H1 (cell line): ENCODE measurements around the gene ASAP2. TPM values are rescaled to one million over a fixed set of nuclear protein-coding genes. Genes with fewer than 3 reads are reported as not detected.

ENCODE experiments used
- CTCF ChIA-PET: fragments of 300-600 bp; sonication (Branson Sonifier 250); formaldehyde crosslinking; loops from one replicate; lab custom pipeline; 2021; ENCODE audit not compliant: partially characterized antibody; lab: Charles Lee
- POLR2A ChIA-PET: fragments of 300-600 bp; sonication (Branson Sonifier 250); formaldehyde crosslinking; loops from one replicate; lab custom pipeline; 2021; ENCODE audit warnings: inconsistent platforms; ENCODE audit not compliant: partially characterized antibody; lab: Charles Lee
- DNase-seq, 2 experiments: peaks; one replicate each; pipeline versions ENCODE4 v3.0.0 to v3.0.0-alpha.2; 2010 to 2022; ENCODE audit warnings: low spot score in 2 of 2, low read depth in 1 of 2, mixed read lengths in 1 of 2
- FAIRE-seq: peaks from 2 replicates; lab custom pipeline; 2011; peaks lifted over from hg19 to GRCh38; lab: Jason Lieb, UNC
- H2AFZ ChIP-seq: 2 replicates; pipeline ENCODE4 v1.8.1; 2012; ENCODE audit warnings: low read length, inconsistent platforms
- H2AK5ac ChIP-seq: 2 replicates; pipeline ENCODE4 v1.6.1; 2013; ENCODE audit warnings: low read depth, low read length
- H2BK120ac ChIP-seq: replicated peaks from 2 replicates; pipeline ENCODE3; 2013; ENCODE audit warnings: low read depth, low read length, inconsistent platforms
- H2BK12ac ChIP-seq: 2 replicates; pipeline ENCODE4 v1.6.1; 2013; ENCODE audit warnings: low read depth, low read length
- H2BK15ac ChIP-seq: 2 replicates; pipeline ENCODE4 v1.6.1; 2013; ENCODE audit warnings: low read length
- H2BK20ac ChIP-seq: 2 replicates; pipeline ENCODE4 v1.6.1; 2013; ENCODE audit warnings: low read length
- H2BK5ac ChIP-seq: 2 replicates; pipeline ENCODE4 v1.6.1; 2013; ENCODE audit warnings: low read depth, low read length
- H3K14ac ChIP-seq: 2 replicates; pipeline ENCODE4 v1.6.1; 2013; ENCODE audit warnings: inconsistent platforms; ENCODE audit not compliant: insufficient read length
- H3K18ac ChIP-seq: 2 replicates; pipeline ENCODE4 v1.6.1; 2013; ENCODE audit warnings: low read length; ENCODE audit errors: extremely low read depth
- H3K23ac ChIP-seq: 2 replicates; pipeline ENCODE4 v1.6.1; 2013; ENCODE audit warnings: inconsistent platforms; ENCODE audit not compliant: insufficient read length
- H3K23me2 ChIP-seq: 2 replicates; pipeline ENCODE4 v1.6.1; 2013; ENCODE audit warnings: low read depth, low read length
- H3K27ac ChIP-seq: 2 replicates; pipeline ENCODE4 v1.6.1; 2011; ENCODE audit warnings: low read depth, low read length, inconsistent platforms
- H3K27me3 ChIP-seq, 4 experiments: replicated peaks in 1 of 4; 1 replicate in 1 of 4; 2 replicates in 3 of 4; pipeline versions ENCODE4 v1.6.1 to v1.8.1; 2011 to 2013; ENCODE audit warnings: low read length in 3 of 4, mild to moderate bottlenecking in 3 of 4, inconsistent platforms in 2 of 4, mixed read lengths in 2 of 4, moderate library complexity in 1 of 4; ENCODE audit not compliant: control insufficient read depth in 3 of 4, insufficient read depth in 3 of 4; ENCODE audit errors: extremely low read depth in 1 of 4
- H3K36me3 ChIP-seq, 4 experiments: 2 replicates each; pipeline versions ENCODE4 v1.6.1 to v1.8.1; 2011 to 2013; ENCODE audit warnings: mild to moderate bottlenecking in 4 of 4, low read length in 3 of 4, moderate library complexity in 2 of 4, control low read depth in 1 of 4, inconsistent platforms in 1 of 4; ENCODE audit not compliant: insufficient read depth in 4 of 4, control insufficient read depth in 2 of 4
- H3K4ac ChIP-seq: replicated peaks from 2 replicates; pipeline ENCODE3; 2013; ENCODE audit warnings: low read length, low read depth, mixed read lengths, inconsistent platforms; ENCODE audit not compliant: insufficient read length
- H3K4me1 ChIP-seq, 4 experiments: replicated peaks in 1 of 4; 1 replicate in 1 of 4; 2 replicates in 3 of 4; pipeline versions ENCODE4 v1.6.1 to v1.8.1; 2011 to 2013; ENCODE audit warnings: low read length in 3 of 4, inconsistent platforms in 2 of 4, mixed read lengths in 1 of 4; ENCODE audit not compliant: insufficient read depth in 4 of 4, control insufficient read depth in 3 of 4
- H3K4me2 ChIP-seq, 2 experiments: 2 replicates each; pipeline versions ENCODE4 v1.6.1 to v1.8.1; 2011 to 2013; ENCODE audit warnings: low read depth in 2 of 2, low read length in 2 of 2, control low read depth in 1 of 2, inconsistent platforms in 1 of 2, mild to moderate bottlenecking in 1 of 2; ENCODE audit not compliant: insufficient read depth in 1 of 2
- H3K4me3 ChIP-seq, 4 experiments: fragments of 200-600, 300-600 bp in 1 of 4; sonication (generic), shearing (Covaris generic), sonication (Bioruptor Twin) in 1 of 4; 2 replicates each; pipeline versions ENCODE4 v1.5.1 to v1.8.1; 2011 to 2016; ENCODE audit warnings: low read length in 4 of 4, low read depth in 3 of 4, control low read depth in 2 of 4, inconsistent platforms in 2 of 4, mild to moderate bottlenecking in 2 of 4, mixed read lengths in 1 of 4, moderate library complexity in 1 of 4; ENCODE audit not compliant: insufficient read depth in 2 of 4; ENCODE audit errors: extremely low read depth in 1 of 4
- H3K56ac ChIP-seq: replicated peaks from 2 replicates; pipeline ENCODE3; 2013; ENCODE audit warnings: low read depth, mild to moderate bottlenecking, mixed read lengths, low read length, inconsistent platforms; ENCODE audit not compliant: insufficient read length
- H3K79me1 ChIP-seq: 2 replicates; pipeline ENCODE4 v1.6.1; 2013; ENCODE audit warnings: low read depth, low read length, control low read depth
- H3K79me2 ChIP-seq, 2 experiments: 2 replicates each; pipeline versions ENCODE4 v1.6.1 to v1.8.1; 2012 to 2013; ENCODE audit warnings: low read length in 2 of 2, mild to moderate bottlenecking in 2 of 2, inconsistent platforms in 1 of 2; ENCODE audit not compliant: insufficient read depth in 2 of 2, control insufficient read depth in 1 of 2
- H3K9ac ChIP-seq, 4 experiments: replicated peaks in 1 of 4; 1 replicate in 1 of 4; 2 replicates in 3 of 4; pipeline versions ENCODE4 v1.6.1 to v1.8.1; 2011 to 2013; ENCODE audit warnings: low read depth in 3 of 4, low read length in 3 of 4, control low read depth in 2 of 4, mild to moderate bottlenecking in 2 of 4, moderate library complexity in 2 of 4, inconsistent platforms in 1 of 4; ENCODE audit errors: extremely low read depth in 1 of 4
- H3K9me3 ChIP-seq, 2 experiments: 2 replicates each; pipeline versions ENCODE4 v1.6.1 to v1.8.1; 2012 to 2013; ENCODE audit warnings: mild to moderate bottlenecking in 2 of 2, moderate library complexity in 2 of 2, control low read depth in 1 of 2, inconsistent platforms in 1 of 2, low read depth in 1 of 2, low read length in 1 of 2, mixed read lengths in 1 of 2; ENCODE audit not compliant: insufficient read depth in 2 of 2
- H4K20me1 ChIP-seq, 2 experiments: replicated peaks in 1 of 2; 2 replicates each; pipeline versions ENCODE3 to v1.8.1; 2011 to 2013; ENCODE audit warnings: inconsistent platforms in 2 of 2, low read length in 2 of 2, mild to moderate bottlenecking in 1 of 2; ENCODE audit not compliant: insufficient read depth in 2 of 2, control insufficient read depth in 1 of 2
- H4K5ac ChIP-seq: 2 replicates; pipeline ENCODE4 v1.6.1; 2013; ENCODE audit warnings: low read length, low read depth, mixed read lengths, inconsistent platforms; ENCODE audit not compliant: insufficient read length
- H4K8ac ChIP-seq: 2 replicates; pipeline ENCODE4 v1.8.0; 2013; ENCODE audit warnings: mild to moderate bottlenecking, moderate library complexity, low read length, inconsistent platforms; ENCODE audit not compliant: insufficient read depth; ENCODE audit errors: extremely low read depth
- H4K91ac ChIP-seq: replicated peaks from 2 replicates; pipeline ENCODE3; 2013; ENCODE audit warnings: low read length, mixed read lengths, inconsistent platforms; ENCODE audit not compliant: insufficient read length
- ASH2L ChIP-seq: fragments of 200-600, 300-600 bp; sonication (generic); IDR thresholded peaks from one replicate; pipeline ENCODE4 v1.7.1; 2017; ENCODE audit warnings: low read length
- BACH1 ChIP-seq: IDR thresholded peaks from 2 replicates; pipeline ENCODE4 v1.6.1; 2012; ENCODE audit warnings: low read length, improper control_type of control experiment
- BCL11A ChIP-seq, 2 experiments: IDR thresholded peaks; one replicate each; pipeline ENCODE4 v1.6.1; 2011; ENCODE audit warnings: low read depth in 2 of 2, low read length in 2 of 2, mild to moderate bottlenecking in 2 of 2
- CBX5 ChIP-seq: fragments of 300-800, 300-1000 bp; sonication (generic); IDR thresholded peaks from 2 replicates; pipeline ENCODE4 v1.7.1; 2016; ENCODE audit warnings: antibody characterized with exemption, low read length, low read depth
- SP2 ChIP-seq: IDR thresholded peaks from 2 replicates; pipeline ENCODE4 v1.6.1; 2012; ENCODE audit warnings: mild to moderate bottlenecking, low read length, inconsistent platforms
- SRF ChIP-seq: IDR thresholded peaks from 2 replicates; pipeline ENCODE4 v1.6.1; 2011; ENCODE audit warnings: mild to moderate bottlenecking, low read depth, low read length, moderate library complexity
- TAF7 ChIP-seq: optimal IDR thresholded peaks from 2 replicates; pipeline ENCODE3; 2011; ENCODE audit warnings: low read depth, mild to moderate bottlenecking, inconsistent platforms, low read length, moderate library complexity, borderline replicate concordance
- USF2 ChIP-seq: IDR thresholded peaks from 2 replicates; pipeline ENCODE4 v1.6.1; 2011; ENCODE audit warnings: low read length, improper control_type of control experiment
- WGBS, 2 experiments: shearing (Covaris generic) in 1 of 2; methylation state at CpG; one replicate each; pipeline versions ENCODE4 v1.1.6 to v1.1.7; 2013 to 2015; ENCODE audit warnings: low lambda C conversion rate in 2 of 2, mixed read lengths in 2 of 2, inconsistent platforms in 1 of 2, low coverage in 1 of 2, missing lambda C conversion rate in 1 of 2; ENCODE audit not compliant: insufficient replicate concordance in 2 of 2, insufficient coverage in 1 of 2, insufficient read length in 1 of 2; ENCODE audit errors: extremely low coverage in 1 of 2, missing lambda C conversion rate in 1 of 2; 5-methylcytosine and 5-hydroxymethylcytosine counted together
- polyA plus RNA-seq, 7 experiments: library from polyadenylated mRNA; depleted of rRNA in 3 of 7; stranded (reverse) in 5 of 7; unstranded in 2 of 7; fragments of >200 nt in 5 of 7; fragments of 200-250 nt in 2 of 7; gene quantifications; 1 replicate in 5 of 7; 2 replicates in 1 of 7; 4 replicates in 1 of 7; pipeline versions ENCODE4 v1.2.1 to v1.2.3, GENCODE V29; 2011 to 2013; ENCODE audit warnings: missing spikeins in 2 of 7, mixed read lengths in 2 of 7
- total RNA-seq: library from RNA; stranded (reverse); fragmentation: NEBNext Ultra II Directional; extraction: Animal tissue kit (Norgen Biotek cat#: 25700); gene quantifications from 2 replicates; pipeline ENCODE4 v1.2.1, GENCODE V29; 2021

ASAP2 gene
- total and polyA plus RNA-seq, 2 of the 8 experiments (the other 6 are each of a cell fraction or from before 2014, with no cell fraction given), result 10.2 to 18.7 TPM

GRCh38 chr2:9445089-9445488 is 238.5 kb downstream of the ASAP2 start:
- Histone ChIP-seq H3K9me3 (no peaks in the 10 kb centered on the region), H2BK120ac (no peak overlapping the region), H3K23me2 (no peaks in the 10 kb centered on the region), H2BK5ac (no peak overlapping the region), H3K79me2 (no peaks in the 10 kb centered on the region), H2BK12ac (no peak overlapping the region), H3K4me2 (no peak overlapping the region), H3K23ac (no peak overlapping the region), H3K79me1 (no peaks in the 10 kb centered on the region; the same call in 1 of the 2 replicates), H4K91ac (no peak overlapping the region), H3K4me3 (no peak overlapping the region), H2AK5ac (no peak overlapping the region), H4K5ac (no peak overlapping the region), H2AFZ (no peak overlapping the region), H3K27me3 (no peaks in the 10 kb centered on the region; a peak in 1 of 7 replicates), H3K4ac (no peak overlapping the region), H3K18ac (no peak overlapping the region), H2BK20ac (no peak overlapping the region), H4K8ac (no peak overlapping the region), H3K36me3 (peaks cover 8 to 72% (median 45%) of the 10 kb centered on the region in 4 experiments), H3K9ac (no peak overlapping the region), H3K14ac (no peak overlapping the region), H3K27ac (no peak overlapping the region), H3K4me1 (no peaks in the 10 kb centered on the region), H2BK15ac (no peak overlapping the region), H3K56ac (no peak overlapping the region), H4K20me1 (peaks cover 0 to 3% of the 10 kb centered on the region in 2 experiments)
- no peak for TF ChIP-seq BCL11A (IDR thresholded peaks at IDR 0.05; ENCODE audit: low read depth in 2 of 2, low read length in 2 of 2)
- TF ChIP-seq USF2, result no peak
- no peak for TF ChIP-seq ASH2L
- TF ChIP-seq SP2, result no peak
- no peak for TF ChIP-seq TAF7
- TF ChIP-seq BACH1, result no peak
- no peak for TF ChIP-seq CBX5
- no peak for TF ChIP-seq SRF
- DNase-seq, result no peak
- ChIA-PET CTCF (interaction anchor here (1.2 kb wide), 1 partner anchor 9 kb away, joined by 3 read pairs; no protein-coding TSS in a partner anchor), POLR2A (no interaction called here)
- no peak for FAIRE-seq
- 93% methylated on average over 7 of the region's 7 CpGs; no CpG with 5 or more reads in 1 of the 2 experiments for WGBS, 2 experiments
